Measurements from ENCODE around the gene CC2D1A.

The CC2D1A gene

GRCh38 chr19:13942023-13942684, 36.2 kb downstream of the CC2D1A start:
- DNase-seq = no peak

DNA sequence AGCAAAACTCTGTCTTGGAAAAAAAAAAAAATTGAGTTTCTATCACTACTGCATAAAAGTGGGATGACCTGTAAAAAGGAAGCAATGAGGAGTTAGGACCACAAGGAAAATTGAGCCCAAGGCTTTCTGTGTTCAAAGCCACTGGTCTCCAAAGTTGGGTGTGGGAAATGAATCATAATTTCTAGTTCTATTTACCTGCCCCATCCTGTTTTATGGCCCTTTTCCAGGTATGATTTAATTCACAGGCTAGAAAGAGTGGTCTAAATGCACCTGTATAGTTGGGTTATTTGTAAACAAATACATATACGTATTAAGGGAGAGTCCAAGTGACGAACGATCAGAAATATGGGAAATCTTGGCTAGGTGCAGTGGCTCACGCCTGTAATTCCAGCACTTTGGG, 40.4 kb downstream of the CC2D1A start:
- no peak for DNase-seq

DNA sequence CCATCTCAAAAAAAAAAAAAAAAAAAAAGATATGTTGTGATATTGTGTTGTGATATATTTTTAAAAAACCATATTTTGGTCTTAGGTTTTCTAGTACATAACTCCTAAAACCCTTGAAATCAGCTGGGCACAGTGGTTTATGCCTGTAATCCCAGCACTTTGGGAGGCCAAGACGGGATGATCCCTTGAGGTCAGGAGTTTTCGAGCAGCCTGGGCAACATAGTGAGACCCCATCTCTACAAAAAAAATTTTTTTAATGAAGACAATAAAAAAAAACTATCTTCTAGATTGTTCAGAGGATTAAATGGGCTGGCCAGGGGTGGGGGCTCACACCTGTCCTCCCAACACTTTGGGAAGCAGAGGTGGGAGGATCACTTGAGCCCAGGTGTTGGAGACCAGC, 45.0 kb downstream of the CC2D1A start:
- DNase-seq = no peak

DNA sequence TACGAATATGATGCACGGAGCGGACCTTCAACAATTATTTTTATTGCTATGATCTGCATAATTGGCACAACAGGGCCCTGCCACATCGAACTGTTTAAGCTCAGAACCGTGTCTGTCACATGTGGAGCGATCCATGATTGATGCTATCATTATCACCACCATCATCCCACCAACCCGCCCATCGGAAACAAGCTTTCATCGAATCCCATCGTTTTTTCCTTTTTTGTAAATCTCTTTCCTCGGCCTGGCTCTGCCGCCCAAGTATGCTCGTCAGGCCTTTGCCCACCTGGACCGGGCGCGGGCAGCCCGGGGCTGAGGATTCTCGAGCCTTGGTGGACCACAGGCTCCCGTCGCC, 45.8 kb downstream of the CC2D1A start:
- DNase-seq = no peak

DNA sequence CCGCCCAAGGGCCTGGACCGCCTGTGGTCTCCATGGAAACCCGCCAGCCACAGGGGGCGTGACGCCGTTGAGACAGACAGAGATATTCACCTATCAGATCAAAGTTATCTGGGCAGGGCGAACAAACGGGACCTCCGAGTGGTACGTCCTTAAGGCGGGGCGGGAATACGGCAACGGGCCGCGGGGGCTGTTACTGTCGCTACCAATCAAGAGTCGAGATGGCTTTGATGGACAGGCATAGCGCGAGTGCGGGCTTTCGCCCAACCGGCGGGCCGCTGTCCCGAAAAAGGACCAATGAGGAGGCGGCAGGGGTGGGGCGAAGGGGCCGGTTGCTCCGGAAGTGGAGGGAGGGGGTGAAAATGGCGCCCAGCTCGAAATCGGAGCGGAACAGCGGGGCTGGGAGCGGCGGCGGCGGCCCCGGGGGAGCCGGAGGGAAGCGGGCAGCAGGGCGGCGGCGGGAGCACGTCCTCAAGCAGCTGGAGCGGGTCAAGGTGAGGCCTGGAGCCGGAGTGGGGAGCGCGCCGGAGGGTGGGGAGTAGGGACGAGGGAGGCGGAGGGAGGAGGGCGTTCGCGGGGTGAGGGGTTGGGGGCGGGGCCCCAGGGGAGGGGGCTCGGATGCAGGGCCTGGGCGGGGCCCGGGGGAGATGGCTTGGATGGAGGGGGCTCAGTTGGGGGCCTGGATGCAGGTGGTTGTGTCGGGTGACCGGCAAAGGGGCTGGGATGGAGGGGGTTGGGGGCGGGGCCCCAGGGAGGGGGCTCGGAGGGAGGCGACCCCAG, 46.3 kb downstream of the CC2D1A start, which contains the start of gene DCAF15:
TSS of gene DCAF15 (plus strand) at position 356 of the 777 bp plus-strand sequence. CDS start at position 360, 4 bp downstream.
- DNase-seq = peak; percentile 94

DNA sequence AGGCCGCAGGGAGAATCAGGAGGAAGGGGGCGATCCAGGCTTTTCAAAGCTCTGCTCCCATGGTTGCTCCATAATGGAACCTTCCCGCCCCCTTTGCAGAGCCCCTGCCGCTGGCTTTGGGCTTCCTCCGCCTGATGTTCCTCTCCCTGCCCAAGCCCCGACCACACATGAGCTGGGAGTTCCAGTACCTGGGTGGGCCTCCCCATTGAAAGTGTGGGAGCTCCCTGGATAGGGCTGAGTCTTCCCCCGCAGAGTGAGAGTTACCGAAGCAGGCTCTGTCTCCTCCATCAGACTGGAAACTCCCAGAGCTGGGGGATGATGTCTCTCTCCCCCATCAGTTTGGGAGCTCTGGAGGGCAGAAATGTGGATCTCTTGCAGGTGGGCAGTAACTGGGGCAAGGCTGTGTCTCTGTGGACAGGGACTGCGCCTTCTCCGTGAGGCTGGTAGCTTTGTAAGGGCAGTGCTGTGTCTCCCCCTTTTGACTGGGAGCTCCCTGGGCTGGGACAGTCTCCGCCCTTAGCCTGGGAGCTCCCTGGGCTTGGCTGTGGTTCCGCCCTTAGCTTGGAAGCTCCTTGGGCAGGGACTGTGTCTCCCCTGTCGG, 47.0 kb downstream of the CC2D1A start:
- no peak for DNase-seq

GRCh38 chr19:13954185-13954584, 48.2 kb downstream of the CC2D1A start:
- no peak for DNase-seq

DNA sequence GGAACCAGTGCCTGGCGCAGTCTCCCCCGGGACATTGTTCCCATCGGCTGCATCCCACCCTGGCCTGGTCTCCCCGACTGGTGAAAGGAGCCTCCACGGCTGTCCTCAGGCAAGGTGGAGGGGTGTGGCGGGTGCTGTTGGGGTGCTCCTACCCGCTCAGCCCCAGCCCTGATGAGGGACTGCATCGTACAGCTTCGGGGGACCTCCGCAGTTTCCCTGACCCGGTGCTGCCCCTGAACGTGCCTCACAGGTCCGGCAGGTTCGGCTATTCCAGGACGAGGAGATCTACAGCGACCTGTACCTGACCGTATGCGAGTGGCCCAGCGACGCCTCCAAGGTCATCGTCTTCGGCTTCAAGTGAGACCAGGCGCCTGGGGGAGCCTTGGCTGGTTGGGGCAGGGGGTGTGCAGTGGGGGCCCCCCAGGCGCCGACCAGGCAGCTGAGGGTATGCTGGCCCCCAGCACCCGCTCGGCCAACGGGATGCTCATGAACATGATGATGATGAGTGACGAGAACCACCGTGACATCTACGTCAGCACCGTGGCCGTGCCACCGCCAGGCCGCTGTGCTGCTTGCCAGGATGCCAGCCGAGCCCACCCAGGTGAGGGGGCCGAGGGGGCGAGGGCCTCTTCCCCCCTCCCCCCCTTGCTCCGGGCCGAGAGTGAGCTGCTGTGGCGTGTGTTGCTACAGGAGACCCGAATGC, 49.8 kb downstream of the CC2D1A start:
- no peak for DNase-seq

DNA sequence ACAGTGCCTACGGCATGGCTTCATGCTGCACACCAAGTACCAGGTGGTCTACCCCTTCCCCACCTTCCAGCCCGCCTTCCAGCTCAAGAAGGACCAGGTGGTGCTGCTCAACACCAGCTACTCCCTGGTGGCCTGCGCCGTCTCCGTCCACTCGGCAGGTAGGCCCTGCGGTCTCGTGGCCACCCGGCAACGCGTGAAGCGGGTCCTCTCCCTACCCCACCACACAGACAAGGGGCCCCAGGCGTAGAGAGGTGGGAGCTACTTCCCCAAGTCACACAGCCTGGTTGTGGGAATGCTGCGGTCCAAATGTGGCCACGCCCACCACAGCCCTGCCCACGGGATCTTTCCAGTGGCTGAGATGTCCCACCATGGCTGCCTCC, 50.4 kb downstream of the CC2D1A start:
- DNase-seq = no peak

DNA sequence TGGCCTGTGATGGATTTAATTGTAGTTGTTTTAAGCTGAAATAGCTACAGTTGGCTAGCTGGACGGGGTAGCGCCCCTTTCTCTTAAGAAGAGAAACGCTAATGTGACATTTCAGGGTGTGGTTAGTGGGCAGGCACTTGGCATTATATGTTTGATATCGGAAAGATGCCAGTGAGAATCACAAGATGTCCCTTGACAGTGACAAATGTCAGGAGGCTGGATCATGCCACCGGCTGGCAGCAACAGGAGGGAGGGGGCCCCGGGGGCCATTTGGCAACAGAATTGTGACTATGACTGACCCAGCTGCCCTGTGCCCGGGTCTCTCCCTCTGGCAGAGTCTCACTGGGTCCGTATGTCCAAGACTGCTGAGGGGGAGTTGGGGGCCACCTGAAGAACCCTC, 51.0 kb downstream of the CC2D1A start:
- DNase-seq = no peak

- no peak for DNase-seq
These were observed 52.0 kb downstream of the CC2D1A start for GRCh38 chr19:13958043-13958442.

DNA sequence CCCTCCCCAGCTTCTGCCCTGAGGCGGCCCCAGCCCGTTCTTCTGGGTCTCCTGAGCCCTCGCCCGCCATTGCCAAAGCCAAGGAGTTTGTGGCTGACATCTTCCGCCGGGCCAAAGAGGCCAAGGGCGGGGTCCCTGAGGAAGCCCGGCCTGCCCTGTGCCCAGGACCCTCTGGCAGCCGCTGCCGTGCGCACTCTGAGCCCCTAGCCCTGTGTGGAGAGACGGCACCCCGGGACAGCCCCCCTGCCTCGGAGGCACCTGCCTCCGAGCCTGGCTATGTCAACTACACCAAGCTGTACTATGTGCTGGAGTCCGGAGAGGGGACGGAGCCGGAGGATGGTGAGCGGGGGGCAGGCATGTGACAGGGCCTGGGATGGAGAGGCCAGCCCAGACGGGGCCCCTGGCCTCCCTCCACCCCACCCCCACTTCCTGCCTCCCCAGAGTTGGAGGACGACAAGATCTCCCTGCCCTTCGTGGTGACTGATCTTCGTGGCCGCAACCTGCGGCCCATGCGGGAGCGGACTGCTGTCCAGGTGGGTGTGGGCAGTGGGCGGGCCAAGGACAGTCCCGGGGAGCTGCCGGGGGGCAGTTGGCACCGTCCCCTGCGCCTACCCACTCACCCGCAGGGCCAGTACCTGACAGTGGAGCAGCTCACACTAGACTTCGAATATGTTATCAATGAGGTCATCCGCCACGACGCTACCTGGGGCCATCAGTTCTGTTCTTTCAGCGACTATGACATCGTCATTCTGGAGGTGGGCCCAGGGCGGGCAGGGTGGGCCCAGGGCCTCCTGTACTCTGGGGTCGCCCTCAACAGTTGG, 53.4 kb downstream of the CC2D1A start:
- DNase-seq = no peak

DNA sequence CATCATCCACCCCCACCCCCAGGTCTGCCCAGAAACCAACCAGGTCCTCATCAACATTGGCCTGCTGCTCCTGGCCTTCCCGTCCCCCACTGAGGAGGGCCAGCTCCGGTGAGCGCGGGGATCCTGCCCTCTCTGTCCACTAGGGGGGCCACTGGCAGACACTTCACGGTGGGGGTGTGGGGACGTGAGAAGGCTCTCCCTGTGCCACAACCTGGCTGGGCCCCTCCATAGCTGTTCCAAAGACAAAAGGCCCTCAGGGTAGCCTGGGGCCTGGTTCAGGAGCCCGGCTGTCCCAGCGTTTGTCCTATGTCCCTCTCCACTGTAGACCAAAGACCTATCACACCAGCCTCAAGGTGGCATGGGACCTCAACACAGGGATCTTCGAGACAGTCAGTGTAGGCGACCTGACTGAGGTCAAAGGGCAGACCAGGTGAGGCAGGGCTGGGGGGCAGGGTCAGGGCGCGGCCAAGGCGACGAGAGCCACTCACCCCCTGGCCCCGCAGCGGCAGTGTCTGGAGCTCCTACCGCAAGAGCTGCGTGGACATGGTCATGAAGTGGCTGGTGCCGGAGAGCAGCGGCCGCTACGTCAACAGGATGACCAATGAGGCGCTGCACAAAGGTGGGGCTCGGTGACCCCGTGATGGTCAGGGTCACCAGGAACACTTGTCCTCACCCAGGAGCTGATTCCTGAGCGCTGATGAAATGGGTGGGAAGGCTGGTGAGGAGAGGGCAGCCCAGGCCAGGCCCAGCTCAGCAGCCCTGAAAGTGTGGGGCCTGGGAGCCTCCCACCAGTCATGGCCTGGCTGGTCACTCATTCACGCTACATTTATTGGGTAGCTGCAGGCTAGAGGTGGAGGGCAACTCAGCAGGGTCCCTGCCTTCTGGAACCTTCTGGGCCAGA, 54.2 kb downstream of the CC2D1A start:
- DNase-seq = no peak

DNA sequence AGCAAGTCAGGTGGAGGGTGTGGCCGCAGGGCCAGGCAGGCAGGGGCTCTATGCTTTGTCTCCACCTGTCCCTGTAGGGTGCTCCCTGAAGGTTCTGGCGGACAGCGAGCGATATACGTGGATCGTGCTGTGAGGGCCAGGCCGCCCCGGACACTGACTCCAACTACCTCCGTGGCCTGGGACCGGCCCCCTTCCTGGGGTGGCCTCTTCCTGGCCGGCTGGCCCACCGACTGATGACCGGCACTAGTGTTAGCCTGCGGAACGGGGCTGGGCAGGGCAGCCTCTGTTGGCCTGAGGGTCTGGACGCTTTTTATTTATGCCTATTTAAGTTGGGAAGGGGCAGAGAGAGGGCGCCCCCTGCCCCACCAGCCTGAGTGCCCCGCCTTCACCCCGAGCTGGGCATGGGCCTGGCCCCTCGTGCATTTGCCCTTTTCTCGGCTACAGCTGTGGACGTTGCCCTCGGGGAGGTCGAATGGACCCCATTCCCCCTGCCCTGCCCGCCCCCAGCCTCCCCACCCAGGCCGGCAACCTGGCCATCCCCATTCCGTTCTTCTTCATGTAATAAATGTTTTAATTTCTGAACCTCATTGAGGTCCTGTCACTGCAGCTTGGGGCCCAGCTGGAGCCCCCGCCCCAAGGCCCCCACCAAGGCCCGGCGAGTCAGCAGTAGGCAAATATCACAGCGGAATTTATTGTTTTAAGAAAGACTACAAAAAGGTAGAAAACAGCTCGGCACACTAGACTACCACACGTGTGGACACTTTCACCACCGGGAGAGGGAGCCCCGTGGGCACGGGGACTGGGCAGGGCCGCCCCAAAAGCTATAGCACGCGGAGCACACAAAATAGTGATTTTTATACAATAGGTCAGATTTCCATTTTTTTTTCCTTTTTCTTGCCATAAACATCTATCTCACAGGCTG, 55.1 kb downstream of the CC2D1A start:
- DNase-seq = no peak

DNA sequence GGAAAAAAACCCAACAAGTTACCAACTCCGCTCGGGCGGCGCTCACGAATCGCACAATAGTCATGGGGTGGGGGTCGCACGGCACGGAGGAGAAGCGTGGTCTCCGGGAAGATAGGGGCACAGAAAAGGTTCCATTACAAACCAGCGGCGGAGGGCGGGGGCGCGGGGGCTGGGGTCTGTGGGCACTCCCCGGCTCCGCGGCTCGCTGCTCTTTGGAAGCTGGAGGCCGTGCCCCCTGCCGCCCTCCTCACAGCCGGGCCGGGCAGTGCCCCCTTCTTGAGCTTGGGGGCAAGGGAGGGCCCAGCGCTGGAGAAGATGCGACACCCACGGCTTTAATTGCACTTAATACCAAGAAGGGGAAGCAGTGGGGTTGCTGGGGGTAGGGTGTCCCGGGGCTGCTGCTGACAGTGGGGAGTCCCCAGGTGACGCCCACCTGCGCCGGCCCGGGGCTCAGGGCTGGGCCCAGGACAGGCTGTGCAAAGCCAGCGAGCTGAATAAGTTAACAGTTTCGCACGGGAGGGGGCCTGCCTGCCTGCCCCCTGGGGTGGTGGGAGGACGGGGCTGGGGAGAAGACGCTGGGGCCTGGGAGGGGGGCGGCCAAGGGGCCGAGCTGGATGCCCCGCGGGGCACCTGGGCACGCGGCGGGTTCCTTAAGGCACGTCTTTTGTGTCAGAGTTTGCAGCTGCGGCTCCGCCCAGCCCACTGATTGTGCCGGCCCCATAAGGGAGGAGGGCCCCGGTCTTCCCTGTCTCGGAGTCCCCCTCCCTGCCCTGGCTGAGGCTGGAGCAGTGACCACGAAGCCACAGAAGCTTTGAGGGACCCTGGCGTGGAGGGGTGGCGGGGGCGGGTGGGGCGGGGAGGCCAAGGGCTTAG, 56.1 kb downstream of the CC2D1A start:
- DNase-seq = no peak

DNA sequence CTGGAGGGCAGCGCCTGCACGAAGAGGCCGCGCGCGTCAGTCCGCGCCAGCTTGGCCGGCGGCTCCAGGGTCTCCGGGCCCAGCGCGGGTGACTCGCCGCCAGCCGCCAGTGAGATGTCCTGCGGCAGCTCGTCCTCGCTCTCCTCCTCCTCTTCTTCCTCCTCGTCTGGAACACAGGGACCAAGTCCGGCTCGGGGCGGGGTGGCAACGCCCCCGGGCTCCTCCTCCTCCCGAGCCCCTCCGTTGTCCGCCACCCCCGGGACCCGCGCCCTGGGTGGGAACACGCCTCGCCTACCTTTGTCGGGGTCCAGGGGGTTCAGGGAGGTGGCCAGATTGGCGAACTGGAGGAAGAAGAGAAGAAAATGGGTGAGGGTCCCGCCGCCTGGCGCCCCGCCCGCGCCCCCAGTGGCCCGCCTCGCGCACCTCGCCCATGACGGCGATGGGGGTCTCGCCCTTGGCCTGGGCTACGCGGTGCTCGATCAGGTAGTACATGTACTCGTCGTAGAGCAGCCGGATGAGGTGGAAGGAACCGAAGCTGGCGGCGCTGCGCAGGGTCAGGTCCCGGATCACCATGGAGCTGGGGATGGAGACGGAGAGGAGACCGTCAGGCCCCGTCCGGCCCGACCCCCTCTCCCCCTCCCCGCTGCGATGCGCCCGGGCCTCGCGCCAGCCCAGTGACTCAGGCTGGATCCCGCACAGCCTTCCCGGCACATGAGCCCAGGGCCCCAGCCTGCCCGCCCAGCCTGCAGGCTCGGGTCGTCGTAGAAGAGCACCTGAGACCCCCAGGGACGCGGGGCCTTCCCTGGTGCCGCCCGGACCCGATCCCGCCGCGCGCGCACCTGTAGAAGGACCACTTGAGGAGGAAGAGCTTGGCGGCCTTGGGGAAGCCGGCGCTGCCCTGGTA, 57.0 kb downstream of the CC2D1A start:
- DNase-seq = no peak

DNA sequence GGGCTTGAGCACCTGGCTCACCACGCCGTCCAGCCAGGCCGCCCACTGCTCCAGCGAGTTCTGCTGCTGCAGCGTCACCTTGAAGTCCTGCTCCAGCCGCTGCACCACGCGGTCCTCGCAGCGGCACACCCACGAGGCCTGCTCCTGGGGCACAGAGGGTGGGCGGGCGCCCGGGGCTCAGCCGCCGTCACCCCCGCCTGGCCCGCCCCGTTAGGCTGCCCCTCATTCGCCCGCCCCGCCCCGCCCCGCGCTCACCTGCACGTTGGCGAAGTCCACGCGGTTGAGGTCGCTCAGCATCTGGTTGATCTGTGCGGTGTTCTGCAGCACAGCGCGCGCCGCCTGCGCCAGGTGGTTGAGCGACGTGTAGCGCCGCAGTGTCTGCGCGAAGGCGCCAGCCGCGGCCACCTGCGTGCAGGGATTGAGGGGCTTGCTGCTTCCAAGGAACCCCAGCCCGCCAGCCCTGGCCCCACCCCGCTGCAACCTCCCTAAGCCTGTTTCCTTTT, 57.7 kb downstream of the CC2D1A start:
- no peak for DNase-seq

GRCh38 chr19:13964776-13965175, 58.8 kb downstream of the CC2D1A start:
- DNase-seq = no peak
